GM12891 (cell line): ENCODE results near the gene SPACA7.

ENCODE experiments used
- POLR2A ChIP-seq: IDR thresholded peaks from 2 replicates; pipeline ENCODE4 v1.6.1; 2011; ENCODE audit warnings: low read depth, low read length, control low read depth
- TAF1 ChIP-seq: IDR thresholded peaks from 2 replicates; pipeline ENCODE4 v1.6.1; 2011; ENCODE audit warnings: low read depth, low read length, control low read depth

GRCh38 chr13:112417079-112417478 lies 40.9 kb downstream of the SPACA7 start:
- TF ChIP-seq POLR2A (no peak), TAF1 (no peak)
